ENCODE results near the gene RNF150.
A peak's percentile ranks its signal among the peaks of the same experiment; 100 is the strongest.

Gene RNF150

DNA sequence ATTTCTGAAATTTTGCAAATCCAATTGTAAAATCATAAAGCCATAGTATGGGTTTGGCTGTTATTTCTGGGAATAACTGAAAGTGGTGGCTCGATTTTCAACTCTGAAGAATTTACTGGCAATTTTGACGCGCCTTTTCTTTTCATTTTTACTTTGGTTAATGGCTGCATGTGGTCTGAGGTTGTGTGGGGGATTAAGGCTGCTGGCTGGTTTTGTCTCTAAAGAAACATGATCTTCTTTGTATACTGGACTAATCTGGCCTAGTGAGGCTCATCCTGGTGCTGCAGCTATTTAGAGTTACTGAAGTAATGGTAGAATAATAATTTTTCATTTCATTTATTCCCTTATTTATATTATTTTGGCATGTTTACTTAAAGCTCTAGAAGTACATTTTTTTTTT lies 164.0 kb downstream of the RNF150 start:
- DNase-seq: no peak

DNA sequence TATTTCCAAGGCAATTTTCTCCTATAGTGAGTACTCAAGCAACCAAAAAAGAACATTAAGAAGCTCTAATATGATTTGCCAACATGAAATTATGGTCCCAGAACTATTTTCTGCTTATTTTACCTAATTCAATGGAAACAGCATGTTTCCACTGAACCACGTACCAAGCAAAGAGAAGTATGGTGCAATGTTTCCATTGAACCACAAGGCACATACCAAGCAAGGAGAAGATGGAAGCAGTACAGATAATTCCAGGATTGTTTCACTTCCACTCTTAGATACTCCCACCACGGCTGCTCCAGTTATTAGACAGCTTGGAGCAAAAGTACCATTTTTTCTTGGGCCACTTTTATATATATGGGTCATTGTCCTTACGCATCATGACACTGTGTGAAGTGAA lies 164.9 kb downstream of the RNF150 start:
- DNase-seq: no peak

GRCh38 chr4:140963883-140964282 lies 169.4 kb downstream of the RNF150 start:
- DNase-seq: no peak

- no peak for DNase-seq
Measured at GRCh38 chr4:140955641-140956040, 177.6 kb downstream of the RNF150 start.

DNA sequence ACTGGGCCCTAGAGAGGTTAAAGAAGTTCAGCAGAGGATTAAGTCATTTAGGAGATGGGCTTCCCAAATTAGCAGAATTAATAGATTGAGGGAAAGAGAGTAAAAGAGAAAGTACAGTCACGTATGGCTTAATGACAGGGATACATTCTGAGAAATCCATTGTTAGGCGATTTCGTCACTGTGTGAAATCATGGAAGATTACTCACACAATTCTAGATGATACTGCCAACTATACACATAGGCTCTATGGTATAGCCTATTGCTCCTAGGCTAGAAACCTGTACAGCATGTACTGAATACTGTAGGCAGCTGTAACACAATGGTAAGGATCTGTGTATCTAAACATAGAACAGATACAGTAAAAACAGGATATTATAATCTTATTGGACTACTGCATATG lies 180.6 kb downstream of the RNF150 start:
- DNase-seq: peak in 1 of 2 donors; percentile 13

GRCh38 chr4:140947506-140947905 lies 185.8 kb downstream of the RNF150 start:
- no peak for DNase-seq

DNA sequence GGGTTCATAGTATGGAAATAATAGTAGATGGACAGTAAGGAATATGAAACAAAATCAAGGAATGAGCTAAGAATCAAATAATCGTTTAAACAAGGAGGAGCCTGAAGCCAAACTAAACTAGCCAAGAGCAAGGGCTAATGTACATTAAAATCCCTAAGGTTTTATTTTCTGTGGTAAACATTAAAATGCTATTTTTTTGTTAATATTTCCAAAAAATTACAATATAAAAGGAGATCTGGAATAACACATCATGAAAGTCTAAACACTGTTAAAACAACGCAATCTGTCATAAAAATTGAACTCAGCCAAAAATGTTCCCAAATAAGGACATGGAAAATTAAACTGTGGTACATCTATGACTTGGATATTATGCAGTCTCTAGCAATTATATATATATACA lies 188.2 kb downstream of the RNF150 start:
- DNase-seq: no peak

- no peak for DNase-seq
Measured at GRCh38 chr4:140944572-140944971, 188.7 kb downstream of the RNF150 start.

DNA sequence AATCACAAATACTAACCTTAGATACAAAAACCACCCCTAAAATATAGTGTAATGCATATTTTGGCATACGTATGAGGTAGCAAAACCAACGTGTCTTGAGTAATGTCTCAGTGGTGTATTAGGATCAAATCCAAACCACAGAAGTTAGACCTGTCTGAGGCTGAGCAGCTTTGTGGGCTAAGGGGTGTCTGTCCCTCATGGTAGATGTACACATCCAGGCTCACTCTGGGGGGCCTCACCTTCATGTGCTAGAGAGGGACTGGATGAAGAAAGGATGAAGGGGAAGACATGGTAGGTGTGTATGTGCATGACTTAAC lies 189.1 kb downstream of the RNF150 start:
- DNase-seq: no peak

- no peak for DNase-seq
Measured at GRCh38 chr4:140943486-140944198, 189.6 kb downstream of the RNF150 start.

- no peak for DNase-seq
Measured at GRCh38 chr4:140940589-140940988, 192.7 kb downstream of the RNF150 start.

- no peak for DNase-seq
Measured at GRCh38 chr4:140937866-140938265, 195.4 kb downstream of the RNF150 start.

DNA sequence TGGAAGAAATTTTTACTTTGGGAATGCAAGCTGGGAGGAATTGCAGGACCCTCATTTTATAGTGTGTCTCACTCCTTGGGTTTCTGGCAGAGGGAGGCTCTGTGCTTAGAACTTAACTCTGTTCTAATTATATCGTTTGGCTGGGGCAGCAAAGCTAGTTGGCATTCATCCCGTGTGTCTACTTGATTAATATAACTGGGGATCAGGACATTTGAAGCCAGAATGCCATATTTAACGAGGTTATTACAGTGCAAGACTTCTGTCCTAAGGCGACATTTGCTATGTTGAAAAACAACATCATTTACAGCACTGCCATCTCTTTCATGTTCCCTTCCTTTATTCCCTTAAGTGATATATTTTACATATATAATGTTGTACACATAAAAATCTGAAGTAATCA lies 198.0 kb downstream of the RNF150 start:
- no peak for DNase-seq

- DNase-seq: no peak
Measured at GRCh38 chr4:140932501-140933045, 200.7 kb downstream of the RNF150 start.

- no peak for DNase-seq
Measured at GRCh38 chr4:140931911-140932310, 201.4 kb downstream of the RNF150 start.

DNA sequence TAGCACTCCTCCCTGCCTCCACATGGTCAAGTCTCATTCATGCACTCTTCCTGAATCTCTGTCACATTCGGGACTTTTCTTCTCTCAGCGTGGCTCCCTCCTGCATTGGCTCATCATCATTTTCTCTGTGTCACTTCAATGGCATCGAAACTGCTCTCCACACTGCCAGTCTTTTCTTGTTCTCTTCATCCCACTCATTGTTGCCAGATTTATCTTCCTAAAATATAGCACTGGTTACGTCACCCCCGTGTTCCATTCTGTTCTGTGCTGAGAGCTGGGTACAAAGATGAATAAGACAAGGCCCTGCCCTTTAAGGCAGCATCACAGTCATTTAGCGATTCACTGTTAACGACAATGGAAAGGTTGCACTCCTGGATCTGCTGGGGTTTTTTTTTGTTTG lies 202.7 kb downstream of the RNF150 start:
- no peak for DNase-seq

- DNase-seq: no peak
Measured at GRCh38 chr4:140930011-140930410, 203.3 kb downstream of the RNF150 start.

- no peak for DNase-seq
Measured at GRCh38 chr4:140928880-140929279, 204.4 kb downstream of the RNF150 start.

- no peak for DNase-seq
Measured at GRCh38 chr4:140926672-140927071, 206.6 kb downstream of the RNF150 start.

DNA sequence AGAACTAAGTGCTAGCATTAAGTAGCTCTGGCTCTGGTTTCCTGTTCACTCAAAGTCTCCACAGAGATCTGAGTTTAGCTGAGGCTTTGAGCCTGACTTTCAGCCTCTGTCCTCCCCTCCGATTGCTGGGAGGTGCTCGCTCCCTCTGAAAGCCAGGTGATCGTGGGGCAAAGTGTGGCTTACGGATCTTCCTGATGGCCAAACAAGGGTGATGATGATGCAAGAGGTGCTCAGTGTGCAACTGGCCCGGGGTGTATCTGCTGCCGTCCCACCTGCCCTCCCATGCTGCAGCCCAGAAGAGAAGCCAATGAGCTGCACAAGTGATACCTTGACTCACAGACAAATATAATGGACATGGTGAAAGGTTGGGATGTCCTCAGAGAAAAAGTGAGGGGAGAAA lies 207.9 kb downstream of the RNF150 start:
- no peak for DNase-seq

- no peak for DNase-seq
Measured at GRCh38 chr4:140924761-140925392, 208.4 kb downstream of the RNF150 start.

GRCh38 chr4:140906993-140907962 lies 226.0 kb downstream of the RNF150 start:
- DNase-seq: no peak

DNA sequence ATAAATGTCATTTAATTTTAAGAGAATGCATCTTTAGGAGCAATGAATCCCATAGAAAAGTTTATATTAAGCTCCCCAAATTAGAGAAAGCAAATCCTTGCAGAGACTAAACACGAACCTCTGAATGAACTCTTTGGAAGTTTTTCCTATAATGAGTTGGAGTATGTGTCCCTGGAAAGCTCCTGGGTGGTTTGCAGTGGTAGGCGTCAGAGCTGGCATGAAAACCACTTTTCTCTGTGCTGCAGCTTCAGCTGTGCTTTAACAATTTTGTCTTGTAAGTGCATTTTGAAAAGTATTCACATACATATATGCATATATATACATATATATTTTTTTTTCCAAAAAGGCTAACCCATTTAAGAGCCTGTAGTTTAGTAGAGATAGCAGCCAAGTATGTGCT lies 228.4 kb downstream of the RNF150 start:
- DNase-seq: no peak

Measured in inflammatory macrophage (primary cell).